Measurements from ENCODE around the gene ESAM.
A peak's percentile ranks its signal among the peaks of the same experiment; 100 is the strongest.

Gene ESAM

DNA sequence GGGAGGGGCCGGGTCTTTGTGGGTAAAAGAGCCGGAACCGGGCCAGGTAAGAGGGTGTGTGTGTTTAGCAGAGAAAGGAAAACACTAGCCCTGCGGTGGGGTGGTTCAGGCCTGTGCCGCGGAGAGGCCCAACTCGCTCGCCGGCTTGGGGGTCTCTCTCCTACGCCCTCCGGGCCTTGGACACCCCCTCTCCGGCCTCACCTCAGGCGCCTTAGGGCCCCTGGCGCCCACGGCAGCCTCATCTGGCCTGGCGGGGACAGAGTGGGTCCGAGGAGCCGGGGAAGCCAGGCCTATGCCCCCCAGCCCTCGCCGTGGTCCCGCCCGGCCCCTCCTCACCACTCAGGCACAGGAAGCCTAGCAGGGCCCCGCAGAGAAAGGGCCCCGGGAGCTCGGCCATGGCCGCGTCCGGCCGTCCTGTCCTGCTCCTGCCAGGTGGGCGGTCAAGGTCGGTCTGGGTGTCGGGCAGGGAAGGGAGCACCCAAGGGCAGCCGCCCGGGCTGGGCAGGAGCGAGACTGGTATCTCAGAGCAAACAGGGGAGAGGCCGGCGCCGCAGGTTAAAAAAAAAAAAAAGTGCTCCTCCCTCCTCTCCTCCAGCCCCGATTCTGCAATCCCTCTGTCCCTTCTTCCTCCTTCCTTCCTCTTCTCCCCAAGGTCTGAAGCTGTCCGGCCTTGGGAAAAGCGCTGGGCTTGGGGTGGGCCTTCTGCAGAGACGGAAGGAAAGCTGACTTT lies 10.2 kb downstream of the ESAM start, which contains the start of gene VSIG2:
Gene VSIG2 (minus strand): TSS at position 515 of the 730 bp plus-strand sequence. CDS start 118 bp downstream, at position 397.
- no peak for DNase-seq

DNA sequence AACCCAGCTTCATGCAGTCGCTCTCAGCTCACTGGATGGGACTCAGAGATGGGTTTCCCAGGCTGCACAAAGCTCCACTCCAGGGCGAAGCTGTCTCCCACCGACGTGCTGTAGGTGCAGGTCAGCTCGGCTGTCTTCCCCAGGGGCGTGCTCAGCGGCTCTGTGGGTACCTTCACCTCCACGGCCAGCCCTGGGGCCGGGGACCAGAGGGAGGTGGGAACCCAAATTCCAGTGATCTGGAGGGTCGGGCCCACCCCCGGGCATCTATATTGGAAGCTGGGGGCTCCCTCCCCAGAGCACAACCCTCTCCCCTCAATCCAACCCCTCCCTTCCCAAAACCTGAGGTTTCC lies 10.7 kb downstream of the ESAM start:
- DNase-seq = no peak

DNA sequence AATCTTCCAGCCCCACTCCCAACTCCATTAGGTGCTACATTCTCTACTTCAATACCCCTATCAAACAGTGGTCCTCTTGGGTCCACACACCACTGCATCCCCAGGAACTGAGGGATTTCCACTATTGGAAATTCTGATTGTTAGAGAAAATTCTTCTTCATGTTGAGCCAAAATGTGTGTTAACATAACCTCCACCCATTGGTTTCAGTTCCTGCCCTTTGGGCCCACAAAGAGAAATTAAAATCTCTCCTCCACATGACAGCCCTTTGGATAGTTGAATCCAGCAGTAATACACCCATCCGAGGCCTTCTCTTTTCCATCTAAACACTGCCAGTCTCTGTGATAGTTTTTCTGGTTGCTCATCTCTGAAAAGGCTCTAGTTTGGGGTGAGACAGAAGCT lies 12.2 kb downstream of the ESAM start:
- DNase-seq = no peak

DNA sequence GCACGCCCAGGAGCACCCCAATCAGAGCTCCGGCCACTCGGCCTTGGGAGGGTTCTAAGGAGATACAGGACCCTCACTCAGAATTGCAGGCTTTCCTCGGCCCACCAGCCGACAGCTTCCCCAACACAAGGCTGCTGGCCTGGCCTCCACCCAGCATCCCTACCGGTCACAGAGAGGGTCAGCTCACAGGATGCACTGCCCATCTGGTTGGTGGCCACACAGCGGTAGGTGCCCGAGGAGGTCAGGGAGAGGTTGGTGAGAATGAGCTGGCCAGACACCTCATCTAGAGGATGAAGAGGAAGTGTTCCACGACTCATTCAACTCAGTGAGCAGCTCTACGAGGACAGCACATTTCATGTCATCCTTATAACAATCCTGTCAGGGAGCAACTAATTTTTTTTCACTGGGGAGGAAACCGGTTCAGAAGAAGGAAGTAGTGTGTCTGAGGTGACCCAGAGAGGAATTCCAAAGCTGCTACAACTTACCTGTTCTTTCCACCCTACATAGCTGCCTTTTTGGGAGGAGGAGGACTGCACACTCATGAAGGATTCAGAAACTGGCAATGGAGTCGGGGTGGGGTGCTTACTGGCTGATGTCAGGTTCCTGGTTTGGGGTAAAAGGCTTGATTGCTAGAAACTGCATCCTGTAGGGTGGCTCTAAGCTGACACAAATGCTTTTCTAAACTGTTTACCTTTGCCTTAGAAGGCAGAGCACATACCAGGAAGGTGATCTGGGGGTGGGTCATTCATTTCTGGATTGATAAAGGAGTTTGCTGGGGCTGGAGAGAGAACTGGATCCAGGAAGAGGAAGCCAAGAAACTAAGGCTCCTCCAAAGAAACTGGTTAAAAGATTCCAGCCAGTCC lies 13.4 kb downstream of the ESAM start:
- DNase-seq = no peak

DNA sequence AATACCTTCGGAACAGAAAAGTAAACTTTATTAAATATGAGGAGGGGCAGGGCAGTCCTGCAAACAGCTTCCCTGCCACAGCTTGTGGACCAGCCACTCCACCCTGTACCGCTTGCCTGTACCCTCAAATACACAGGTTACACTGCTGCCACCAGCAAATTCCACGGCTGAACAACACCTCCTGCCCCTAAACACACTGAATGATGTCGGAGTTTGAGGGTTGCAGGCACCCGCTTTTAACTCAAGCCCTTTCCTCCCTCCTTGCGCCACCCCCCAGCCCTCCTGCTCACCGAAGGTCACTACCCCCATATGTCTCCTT lies 14.0 kb downstream of the ESAM start:
- DNase-seq = no peak

DNA sequence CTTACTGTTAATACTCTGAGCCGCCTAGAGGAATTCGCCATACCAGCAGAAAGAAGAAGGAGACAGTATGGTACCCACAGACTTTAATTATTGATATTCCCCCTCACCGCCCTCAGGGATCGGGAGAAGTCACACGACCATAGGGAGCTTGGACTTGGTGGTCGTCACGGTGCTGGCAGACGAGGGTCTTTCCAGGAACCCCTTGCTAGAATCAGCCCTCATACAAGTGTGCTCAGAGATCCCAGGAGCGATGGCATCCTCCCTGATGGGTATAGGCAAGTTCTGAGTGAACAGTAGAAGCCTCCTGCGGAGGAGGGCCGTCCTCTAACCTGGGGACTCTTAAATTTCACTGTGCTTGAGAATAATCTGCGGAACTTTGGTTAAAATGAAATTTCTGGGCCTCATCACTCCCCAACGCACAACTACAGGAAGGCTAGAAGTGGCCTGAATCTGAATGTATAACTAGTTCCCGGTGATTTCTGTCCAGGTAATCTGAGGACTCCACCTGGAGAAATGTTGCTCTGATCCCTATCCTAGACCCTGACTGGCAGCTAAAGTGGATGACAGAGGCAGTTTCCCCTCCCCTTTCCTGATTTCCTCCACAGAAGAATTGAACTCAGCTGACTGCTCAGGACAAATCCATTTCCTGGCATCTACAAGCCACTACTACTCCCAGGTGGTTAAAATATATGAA lies 14.5 kb downstream of the ESAM start:
- no peak for DNase-seq

DNA sequence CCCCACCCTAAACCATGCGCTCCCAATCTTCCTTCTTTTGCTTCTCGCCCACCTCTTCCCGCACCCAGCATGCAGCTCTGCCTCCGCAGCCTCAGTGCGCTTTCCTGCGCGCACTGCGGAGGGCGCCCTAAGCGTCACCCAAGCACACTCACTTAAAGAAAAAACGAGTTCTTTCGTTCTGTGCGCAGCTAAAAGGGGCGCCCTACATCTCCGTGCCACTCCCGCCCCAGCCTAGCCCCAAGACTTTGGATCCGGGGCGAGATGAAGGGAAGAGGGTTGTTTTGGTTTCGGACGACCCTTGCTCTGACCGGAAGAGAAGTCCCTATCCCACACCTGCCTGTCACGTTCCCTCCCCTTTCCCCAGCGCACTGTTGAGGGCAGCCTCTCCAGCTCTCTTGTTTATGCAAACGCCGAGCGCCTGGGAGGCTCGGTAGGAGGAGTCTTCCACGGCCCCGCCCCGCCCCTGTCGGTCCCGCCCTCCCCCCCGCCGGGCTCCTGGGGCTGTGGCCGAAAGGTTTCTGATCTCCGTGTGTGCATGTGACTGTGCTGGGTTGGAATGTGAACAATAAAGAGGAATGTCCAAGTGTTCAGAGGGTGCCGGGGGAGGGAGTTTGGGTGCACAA lies 15.4 kb downstream of the ESAM start:
- peak; percentile 76 to 77 for DNase-seq

DNA sequence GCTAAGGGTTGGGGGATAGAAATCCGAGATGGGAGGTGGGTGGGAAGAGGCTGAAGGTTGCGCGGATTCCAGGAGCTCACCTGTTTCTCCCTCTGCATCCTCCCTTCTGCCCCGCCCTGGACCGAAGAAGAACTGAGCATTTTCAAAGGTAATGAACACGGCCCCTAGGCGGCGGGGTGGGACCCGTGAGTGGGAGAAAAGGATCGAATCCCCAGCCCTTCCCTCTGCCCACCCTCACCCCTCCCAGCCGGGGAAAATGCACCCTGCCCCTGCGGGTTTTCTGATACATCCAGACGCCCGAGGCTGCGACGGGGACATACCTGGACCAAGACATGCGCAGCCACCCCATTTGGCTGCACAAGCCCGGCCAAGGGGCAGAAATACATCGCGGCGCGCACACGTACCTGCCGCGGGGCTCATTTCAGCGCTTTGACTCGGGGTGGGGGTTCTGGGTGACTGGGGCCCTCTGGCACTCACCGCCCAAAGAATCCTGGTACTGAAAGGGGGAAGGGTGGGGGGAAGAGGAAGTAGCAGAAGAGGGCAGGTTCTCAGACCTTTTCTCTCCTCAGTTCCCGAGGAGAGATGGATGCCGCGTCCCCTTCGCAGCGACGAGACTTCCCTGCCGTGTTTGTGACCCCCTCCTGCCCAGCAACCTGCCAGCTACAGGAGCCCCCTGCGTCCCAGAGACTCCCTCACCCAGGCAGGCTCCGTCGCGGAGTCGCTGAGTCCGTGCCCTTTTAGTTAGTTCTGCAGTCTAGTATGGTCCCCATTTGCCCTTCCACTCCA lies 16.1 kb downstream of the ESAM start:
- DNase-seq = peak in 1 of 2 experiments; percentile 34

DNA sequence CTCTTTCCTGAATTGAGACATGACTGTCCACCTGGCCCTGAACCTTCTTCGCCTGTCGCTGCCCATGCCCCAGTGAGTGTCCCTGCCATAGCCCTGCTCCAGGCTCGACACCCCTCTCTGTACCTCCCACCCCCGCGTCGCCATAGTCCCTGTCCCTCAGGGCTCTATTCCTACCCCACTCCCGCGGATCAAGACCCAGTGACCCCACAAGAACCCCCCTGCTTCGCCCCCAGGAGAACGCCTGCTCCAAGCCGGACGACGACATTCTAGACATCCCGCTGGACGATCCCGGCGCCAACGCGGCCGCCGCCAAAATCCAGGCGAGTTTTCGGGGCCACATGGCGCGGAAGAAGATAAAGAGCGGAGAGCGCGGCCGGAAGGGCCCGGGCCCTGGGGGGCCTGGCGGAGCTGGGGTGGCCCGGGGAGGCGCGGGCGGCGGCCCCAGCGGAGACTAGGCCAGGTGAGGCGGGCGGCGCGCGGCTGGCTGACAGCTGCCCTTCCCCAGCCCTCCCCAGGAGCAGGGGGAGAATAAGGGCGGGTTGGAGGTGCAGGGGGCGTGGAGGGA lies 16.7 kb downstream of the ESAM start:
- no peak for DNase-seq

DNA sequence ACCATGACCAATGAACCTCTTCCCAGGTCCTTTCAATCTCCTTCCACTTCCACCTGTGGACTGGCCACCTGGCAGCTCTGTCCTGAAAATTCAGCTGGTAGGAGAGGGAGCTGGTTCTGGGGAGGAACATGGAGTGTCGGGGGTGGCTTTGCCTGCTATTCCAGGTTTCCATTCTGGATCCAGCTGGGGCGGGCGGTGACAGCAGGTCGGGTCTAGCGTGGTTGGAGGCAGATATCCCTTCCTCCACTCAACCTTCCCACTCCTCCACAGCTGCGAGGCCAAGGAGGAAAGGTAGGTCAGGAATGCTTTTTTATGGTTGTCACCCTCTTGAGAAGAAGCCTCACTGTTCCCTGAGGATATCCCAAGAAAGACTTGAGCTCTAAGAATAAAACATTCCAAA lies 19.0 kb downstream of the ESAM start:
- DNase-seq = no peak

DNA sequence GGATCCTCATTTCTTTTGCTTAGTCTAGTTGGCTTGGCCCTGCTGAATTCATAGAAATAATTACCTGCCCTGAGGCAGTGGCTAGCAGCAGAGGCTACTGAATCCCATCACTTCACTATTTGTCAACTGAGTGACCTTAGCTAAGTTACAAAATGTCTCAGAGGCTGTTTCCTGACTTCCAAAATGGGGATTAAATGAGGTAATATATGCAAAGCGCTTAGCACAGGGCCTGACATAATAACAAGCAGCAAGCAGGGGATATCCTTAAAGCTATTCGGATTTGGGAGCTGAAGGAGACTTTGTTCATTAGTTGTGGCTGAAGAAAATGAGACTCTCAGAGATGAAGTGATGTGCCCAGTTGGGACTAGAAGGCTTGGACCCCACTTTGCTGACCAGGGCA lies 19.5 kb downstream of the ESAM start:
- DNase-seq = no peak

DNA sequence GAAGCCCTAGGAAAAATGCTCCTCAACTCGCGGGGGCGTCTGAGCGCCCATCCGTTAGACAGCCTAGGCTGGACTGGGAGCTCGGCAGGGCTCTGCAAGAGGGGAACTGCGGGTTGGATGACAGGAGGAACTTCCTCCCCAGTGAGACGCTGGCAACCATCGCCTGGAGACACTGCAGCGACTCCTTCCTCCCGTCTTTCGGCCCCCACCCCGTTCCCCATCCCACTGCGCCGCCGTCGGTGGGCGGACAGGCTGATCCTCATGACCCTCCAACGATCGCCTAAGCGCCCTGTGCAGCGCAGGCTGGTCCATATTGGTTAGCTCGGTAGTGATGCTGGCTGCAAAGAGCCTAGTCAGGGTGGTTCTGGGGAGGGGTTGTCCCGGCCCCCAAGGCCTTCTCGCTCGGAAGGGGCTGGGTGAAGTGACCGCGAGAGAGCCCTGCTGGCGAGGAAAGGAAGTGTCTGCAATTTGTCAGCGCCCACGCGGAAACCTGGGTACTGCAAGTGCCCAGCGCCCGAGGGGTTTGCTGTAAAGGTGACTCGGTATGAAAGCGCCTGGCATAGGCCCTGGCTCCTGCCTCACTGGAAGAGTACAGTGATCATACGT lies 21.7 kb downstream of the ESAM start:
- peak in 1 of 2 experiments; percentile 24 for DNase-seq

DNA sequence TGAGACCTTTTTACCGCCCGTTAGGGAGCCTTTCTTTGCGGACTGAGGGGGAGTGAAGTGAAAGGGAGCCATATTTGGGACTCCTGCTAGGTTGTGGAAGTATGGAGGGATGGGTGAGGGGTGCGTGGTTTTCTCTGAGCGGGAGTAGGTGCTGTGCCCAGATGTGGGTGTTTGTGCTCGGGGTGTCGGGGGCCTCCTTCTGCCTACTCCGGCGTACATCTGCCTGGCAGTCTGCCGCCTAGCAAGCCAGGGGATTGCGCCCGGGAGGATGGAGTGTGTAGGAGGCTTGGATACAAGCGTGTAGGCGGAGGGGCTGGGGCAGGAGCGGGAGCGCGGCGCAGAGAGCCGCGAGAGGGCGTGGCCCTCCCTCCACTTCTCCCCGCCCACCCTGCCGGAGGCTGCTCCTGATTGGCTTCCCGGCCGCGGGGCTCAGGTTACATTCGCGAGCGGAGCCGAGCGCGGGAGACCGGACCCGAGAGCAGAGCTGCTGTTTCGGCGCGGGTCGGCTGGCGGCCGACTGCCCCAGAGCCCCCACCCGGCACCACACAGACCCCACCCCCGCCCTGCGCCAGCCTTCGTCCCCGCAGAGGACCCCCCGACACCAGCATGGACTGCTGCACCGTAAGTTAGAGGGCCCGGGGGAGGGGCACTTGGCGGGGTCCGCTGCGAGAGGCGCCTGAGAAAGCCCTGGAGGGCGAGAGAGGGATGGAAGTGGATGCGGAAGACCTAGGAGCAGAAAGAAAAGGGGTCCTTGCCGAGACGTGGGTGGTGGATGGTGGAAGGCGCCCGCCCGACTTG lies 22.4 kb downstream of the ESAM start, which contains the start of gene NRGN:
Gene NRGN (plus strand): TSS at position 464 of the 798 bp plus-strand sequence. CDS start 143 bp downstream, at position 607.
- DNase-seq = peak; percentile 74 to 92

DNA sequence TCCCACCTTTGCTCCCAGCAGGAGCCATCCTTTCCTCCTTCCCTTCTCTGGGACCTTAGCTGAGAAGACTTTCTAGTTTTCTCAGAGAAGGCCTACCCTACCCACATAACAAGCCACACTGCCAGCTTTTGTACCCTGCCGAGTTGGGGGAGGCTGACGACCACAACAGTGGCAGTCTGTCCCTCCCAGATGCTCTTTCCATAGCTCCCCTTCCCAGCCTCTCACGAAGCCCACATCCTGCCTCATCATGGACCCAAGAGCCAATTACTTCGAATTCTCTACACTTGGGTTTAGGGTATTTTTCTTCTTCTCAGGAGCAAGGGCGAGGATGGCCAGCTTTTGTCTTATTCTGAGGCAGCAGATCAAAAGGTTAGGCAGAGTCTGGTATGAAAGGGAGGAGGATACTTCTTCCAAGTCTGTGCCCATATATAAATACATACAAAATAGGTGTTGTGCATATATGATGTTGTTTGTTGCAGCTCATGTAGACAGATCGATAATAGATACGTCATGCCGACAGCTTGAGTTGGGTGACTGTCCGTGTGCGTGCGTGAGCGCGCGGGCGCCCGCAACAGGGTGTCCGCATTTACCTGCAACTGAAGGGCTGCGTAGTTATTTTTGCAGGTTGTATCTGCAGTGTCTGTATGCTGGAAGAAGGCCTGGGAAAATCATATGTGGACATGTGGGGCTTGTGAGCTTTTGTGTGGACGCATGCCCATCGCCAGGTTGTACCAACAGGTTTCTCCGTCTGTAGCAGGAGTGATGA lies 23.2 kb downstream of the ESAM start:
- no peak for DNase-seq

DNA sequence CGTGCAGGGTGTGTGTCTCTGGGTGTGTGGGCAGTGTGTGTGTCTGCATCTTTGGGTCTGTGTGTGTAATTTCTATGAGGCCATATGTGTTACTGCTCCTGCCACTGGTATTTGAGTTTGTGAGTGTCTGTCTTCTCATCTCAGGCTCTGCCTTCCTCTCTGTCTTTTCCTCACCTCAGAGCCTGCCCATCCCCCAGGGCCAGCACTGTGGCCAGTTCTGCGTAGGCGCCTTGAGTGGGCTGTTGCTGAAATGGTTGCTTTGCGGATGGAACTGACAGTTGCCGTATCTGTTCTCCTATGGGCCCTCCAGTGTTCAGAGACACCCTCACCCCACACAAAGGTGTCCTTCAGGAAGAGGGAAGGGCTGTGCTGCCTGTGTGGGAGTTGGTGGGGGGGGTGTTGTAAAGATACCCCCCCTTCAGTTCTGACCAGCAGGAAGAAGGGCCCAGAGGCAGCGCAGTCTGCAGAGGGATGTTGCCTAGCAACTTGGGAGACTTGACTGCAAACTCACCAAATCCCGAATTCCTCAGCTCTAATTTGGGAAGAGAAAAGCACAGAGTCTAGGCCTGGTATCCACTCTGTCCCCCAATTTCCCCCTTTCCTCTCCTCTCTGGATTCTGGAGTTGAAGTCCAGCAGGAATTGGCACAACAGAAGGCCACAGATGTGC lies 24.3 kb downstream of the ESAM start:
- no peak for DNase-seq

DNA sequence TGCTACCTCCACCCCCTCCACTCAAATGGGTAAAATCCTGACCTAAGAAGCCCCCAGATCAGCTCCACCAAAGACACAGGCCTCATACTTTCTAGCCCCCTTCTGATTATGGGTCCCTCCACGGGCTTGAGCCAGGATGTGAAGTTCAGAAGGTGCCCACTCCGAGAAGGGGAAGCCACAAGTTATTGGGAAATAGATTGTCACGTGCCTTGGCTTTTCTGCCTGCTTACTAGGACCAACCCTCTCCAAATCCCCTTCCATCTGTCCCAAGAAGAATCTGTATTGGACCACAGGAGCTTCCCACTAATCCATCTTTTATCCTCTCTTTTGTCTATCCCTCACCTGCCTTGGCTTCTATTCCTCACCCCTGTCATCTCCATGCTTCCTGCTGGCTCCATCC lies 25.4 kb downstream of the ESAM start:
- no peak for DNase-seq

DNA sequence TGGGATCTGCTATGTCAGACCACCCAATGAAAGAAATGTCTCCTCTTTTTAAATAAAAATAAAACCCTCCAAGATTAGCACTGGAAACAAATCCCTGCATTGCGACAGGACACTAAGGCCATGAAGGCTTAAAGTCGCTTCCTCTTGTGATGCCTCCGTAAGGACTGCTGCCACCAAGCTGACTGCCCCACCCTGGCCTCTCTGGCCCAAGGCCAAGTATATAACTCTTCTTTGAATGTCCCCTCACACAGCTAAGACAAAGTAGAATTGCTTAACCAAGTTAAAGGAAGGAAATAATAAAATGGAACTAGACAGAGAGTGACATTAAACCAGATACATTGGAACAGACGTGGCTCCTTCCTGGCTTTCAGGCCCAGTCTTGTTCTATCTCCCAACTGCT lies 29.9 kb downstream of the ESAM start:
- DNase-seq = no peak

DNA sequence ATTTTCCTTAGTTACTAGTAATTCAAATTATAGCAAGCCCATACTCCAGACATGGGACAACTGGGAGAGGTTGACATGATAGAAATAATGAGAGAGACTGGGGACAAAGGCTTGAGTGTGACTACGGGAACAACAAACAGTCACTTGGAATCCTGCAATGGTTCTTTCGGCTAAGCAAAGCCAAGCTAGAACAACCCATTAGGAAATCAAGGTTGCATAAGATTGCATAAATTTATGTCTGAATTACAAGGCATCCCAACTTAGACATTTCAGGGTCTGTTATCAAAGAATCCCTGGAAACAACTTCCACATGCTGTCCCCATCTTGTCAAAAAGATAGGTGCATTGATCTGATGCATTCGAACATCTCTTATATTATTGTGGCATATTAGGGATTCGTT lies 32.5 kb downstream of the ESAM start:
- DNase-seq = no peak

DNA sequence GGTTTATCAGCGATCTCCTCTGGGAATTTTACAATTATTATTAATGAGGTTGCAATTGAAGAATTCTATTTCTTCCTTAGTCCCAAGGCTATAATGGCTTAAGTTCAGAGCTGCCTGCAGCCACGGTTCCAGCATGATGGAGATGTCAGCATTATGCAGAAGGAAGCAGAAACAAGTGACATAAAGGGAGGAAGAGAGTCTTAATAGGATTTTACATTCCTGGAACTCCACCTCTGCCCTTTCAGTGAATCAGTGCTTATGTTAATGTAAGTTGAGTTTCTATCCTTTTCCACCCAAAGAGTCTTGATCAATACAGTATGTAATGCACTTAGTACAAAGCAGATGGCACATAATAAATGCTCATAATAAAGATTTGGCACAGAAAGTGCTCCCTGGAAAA lies 34.0 kb downstream of the ESAM start:
- DNase-seq = no peak

All from SHP77 (cell line).